Activated CD4-positive, CD25-positive, alpha-beta regulatory T cell treated with anti-CD3 and anti-CD28 coated beads, Interleukin-2, amount 50 U/mL, for 16 hours (primary cell): ENCODE results near the gene PDYN.

ENCODE experiments used
- DNase-seq: peaks from one replicate; pipeline ENCODE4 v3.0.0-alpha.2; 2020; ENCODE audit warnings: low read depth, low spot score

The PDYN gene

DNA sequence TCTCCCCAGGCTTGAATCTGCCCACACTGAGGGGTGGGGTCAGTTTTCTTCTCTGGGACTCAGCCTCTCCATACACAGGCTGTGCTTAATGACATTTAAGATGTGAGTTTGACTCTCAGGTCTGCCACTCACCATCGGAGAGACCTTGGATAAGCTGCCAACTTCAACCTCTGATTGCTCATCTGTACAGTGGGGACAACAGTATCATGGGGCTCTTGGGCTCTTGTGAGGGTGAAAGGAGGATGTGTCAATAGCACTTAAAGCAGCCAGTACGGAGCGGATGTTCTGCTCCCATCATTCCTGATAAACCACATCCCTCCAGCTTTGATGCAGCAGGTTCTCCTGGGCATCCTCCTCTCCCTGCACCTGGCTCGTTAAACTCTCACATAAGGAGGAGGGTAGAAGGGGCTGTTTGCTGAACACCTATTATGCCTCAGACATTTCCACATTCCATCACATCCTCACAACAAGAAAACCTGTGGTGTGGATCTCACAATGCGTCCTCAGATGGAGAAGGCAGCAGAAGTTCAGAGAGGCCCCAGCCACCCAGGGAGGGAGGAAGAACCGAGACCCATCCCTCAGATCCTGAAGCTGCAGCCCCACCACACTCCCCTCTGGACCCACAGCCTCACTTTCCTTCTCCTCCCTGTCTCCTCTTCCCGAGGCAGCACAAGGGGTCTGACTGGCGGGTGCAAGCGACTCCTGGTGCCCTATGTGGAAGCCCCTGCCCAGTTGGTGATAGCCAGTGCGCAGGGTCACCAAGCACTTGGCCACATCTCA lies 1.9 kb upstream of the PDYN start:
- no peak for DNase-seq

DNA sequence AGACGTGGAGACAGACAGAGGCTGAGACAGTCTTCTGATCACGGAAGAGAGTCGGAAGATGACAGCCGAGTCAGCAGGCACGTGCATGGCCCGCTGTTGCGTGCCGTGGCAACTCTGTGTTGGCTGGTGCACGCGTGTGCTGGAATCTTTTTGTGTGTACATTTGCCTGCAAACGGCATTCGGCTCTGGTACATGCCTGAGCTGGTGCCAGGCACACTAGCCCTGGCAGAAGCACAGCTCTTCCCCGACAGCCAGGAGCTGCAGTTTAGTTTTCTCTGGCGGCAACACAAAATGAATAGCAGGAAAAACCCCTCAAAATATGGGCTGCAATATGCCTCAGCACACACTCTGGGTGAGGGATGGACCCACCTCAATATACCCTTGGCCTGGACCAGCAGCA lies 769 bp upstream of the PDYN start:
- no peak for DNase-seq

DNA sequence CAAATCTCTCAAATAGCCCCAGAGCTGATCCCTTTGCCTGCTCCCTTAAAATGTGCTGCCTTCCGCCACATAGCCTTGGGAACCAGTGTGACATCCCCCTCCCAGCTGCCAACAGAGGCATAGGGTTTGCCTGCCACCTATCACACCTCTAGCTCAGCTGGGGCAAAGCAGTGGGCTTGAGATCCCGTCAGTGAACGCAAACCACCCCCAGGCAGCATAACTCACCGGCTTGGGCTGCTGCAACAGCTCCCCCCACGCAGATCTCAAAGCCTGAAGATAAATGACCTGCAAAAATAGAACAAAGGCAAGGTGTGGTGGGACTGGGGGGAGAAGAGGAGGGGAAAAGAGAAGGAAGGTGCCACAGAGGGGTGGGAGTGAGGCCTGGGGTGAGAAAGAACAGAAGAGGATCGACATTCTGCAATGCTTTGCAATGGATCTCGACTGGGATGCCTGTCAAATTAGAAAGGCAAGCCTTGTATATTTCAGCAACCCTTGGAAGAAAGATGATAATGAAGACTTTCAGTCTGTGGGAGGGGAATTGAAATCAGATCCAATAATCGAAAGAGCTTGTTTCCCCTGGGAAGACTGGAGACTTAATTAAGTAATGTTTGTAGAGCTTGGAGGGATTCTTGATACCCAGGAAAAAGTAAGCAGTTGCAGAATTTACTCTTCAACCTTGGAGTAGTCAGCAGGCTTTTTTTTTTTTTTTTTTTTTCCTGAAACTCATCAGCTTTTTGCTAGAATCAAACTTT lies 1.3 kb downstream of the PDYN start:
- no peak for DNase-seq

DNA sequence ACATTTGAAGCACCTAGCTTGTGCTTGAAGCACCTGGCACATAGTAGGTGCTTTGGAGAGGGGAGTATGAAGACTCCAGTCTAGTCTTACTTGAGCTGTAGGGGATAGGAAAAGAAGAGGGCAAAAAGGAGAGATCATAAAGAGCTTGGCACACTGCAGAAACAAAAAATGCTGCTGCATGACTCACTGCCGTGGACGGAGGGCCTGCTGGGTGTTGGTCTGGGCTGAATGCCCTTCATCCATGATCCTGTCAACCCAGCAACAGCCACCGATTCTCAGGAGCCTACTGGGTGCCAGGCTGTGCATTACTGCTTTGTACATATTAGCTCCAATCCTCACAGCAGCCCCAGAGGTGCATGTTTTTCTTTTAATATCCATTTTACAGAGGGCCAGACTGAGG lies 6.0 kb downstream of the PDYN start:
- no peak for DNase-seq

DNA sequence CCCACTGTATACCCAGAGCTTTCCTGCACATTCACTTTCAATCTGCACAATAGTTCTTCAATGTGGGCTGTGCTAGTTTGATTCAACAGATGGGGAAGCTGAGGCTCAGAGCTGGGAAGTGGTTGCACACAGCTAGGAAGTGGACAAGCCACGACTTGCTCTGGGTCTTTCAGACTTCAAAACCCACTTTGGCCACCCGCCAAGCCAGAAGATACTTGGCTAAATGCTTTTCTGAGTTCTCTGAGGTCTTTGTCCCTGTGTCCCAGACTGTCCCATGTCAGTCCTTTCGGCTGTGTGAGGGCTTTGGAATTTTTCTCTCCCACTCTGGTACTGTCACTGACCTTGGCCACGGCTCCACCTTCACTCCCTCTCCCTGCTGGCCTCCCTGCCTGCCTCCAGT lies 10.6 kb downstream of the PDYN start:
- no peak for DNase-seq

DNA sequence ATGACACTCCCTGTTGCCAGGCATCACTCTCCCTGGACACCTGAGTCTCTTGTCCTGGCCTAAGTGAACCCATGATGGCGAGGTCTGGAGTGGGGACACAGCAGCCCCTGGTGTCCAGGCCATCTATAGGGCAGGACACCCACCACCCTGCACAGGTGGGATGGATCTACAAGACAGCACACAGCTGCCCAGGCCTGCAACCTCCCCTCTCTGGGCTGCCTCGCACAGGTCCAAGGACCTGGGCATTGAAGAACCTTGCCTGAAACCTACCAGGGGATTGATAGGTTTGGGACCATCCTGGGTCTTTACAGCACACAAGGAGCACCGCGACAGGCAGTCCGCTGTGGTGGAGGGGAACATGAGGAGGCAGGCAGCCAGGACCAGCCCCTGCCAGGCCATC lies 11.2 kb downstream of the PDYN start:
- DNase-seq, result no peak

DNA sequence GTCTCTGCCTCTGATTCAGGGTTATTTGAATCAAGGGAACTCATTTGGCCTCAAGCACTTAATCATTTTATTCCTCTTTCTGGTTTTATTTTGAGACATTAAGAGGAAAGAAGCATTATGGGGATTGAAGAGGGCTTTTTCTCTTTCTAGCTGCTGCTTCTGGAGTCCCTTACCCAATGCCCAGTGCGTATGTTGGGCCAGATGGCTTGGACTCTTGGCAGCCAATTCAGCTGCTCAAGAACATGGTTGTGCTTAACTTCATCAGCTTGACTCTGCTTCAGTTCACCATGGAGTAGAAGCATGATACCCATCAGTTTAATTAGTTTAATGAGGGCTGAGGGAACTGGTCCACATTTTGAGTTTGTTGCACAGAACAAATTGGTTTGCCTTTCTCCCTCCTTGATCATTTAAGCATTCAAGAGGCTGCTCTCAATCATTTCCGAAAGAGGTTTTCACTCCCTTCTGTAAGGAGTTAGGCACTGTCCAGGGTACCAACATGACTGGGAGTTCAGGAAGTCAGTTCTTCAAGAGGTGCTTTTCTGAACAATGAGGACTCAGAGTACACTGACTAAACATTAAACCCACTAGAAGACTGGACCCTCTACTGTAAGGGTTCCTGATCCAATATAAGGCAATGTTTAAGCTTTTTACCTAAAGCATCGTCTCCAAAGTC lies 14.6 kb downstream of the PDYN start:
- no peak for DNase-seq

DNA sequence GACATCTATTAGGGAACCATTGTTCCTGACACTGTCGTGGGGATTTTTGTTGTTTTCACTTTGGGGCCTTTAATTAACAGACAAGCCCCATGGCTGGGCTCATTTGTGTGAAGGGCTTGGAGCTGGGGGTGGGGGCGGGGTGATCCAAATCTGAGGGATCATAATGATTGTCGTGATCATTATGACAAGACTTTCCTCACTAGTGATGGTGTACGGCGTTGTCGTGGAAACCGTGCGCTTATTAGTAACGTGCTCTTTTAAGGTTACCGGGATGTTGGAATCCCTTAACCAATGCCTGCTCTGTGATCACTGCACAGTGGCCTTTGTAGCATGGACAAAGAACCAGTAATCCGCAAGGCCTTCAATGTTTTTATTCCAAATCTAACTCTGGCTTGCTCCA lies 18.6 kb downstream of the PDYN start:
- no peak for DNase-seq

DNA sequence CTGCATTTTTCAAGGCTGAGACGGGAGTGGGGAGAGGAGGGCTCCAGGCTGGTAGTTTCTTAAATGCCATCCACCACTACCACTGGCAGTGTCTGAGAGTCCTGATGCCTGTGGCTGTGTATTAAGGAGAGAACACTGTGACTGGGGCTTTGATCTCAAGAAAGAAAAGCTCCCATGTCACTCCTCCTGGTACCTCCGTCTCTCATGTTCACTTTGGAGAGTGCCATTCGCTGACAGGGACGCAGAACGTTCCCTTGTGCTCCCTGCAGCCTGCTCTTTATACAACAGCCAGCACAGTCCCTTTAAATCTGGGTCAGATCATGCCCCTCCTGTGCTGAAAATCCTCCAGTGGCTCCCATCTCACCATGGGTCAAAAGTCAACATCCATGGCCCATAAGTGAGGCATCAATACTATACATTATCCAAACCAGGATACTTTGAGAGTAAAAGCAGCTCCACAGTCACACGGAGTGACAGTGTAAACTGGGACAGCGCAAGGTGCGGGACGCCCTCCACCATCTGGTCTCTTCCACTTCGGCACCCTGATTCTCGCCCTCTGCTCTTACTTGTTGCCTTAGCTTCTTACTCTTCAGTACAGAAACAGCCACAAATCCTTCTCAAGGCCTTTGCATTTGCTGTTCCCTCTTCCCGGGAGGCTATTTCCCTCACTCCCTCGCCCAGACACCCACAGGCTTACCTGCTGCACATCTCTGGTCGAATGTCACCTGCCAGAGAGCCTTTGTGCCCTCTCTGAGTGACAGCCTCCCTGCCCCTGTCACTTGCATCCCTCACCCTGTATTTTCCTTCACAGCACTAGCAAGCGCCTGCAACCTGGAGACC lies 20.0 kb downstream of the PDYN start:
- no peak for DNase-seq

DNA sequence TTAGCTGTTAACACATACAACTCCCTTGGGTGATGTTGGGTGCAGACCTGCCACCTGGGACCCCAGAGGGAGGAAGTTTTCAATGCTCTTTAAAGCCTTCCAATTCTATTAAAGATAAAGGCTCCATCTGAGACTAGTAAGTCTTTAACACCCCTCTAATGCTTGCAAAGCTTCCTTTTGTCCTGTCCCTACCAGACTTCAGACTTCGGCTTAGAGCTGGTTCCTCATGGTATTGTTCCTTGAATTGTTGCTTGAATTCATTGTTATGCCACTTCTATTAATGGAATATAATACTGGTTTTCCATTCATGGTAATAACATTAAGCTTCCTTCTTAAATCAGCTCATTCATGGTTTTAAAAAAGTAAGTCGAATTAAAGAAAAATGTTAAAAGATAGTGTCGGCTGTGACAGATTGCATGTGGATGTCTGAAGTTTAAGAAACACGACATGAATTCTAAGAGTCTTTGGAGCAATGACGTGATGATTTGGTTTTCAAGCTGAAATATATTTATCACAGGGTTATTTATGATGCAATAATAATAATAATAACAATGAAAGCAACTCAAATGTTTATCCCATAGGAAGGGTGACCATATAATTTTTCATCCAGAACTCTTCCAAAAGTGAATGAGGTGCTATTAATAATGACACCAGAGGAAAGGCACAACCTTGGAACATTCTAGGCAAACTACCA lies 21.8 kb downstream of the PDYN start:
- no peak for DNase-seq

DNA sequence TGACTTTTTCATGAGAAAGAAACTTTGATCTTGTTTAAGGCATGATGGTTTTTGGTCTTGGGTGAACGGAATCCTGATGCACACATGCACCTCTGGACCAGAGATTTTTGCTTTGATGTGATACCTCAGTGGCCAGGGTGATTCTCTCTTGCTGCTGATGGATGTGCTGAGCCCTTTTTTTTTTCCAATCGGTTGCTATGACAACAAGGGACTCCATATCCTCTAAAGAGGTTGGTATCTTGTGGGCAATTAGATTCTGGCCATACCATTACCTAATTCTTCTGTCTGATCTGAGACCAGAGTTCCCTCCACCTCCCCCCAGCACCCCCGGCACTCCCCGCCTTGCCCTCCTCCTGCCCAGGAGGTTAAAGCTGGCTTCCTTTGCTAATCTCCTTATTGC lies 24.9 kb downstream of the PDYN start:
- DNase-seq, result no peak

DNA sequence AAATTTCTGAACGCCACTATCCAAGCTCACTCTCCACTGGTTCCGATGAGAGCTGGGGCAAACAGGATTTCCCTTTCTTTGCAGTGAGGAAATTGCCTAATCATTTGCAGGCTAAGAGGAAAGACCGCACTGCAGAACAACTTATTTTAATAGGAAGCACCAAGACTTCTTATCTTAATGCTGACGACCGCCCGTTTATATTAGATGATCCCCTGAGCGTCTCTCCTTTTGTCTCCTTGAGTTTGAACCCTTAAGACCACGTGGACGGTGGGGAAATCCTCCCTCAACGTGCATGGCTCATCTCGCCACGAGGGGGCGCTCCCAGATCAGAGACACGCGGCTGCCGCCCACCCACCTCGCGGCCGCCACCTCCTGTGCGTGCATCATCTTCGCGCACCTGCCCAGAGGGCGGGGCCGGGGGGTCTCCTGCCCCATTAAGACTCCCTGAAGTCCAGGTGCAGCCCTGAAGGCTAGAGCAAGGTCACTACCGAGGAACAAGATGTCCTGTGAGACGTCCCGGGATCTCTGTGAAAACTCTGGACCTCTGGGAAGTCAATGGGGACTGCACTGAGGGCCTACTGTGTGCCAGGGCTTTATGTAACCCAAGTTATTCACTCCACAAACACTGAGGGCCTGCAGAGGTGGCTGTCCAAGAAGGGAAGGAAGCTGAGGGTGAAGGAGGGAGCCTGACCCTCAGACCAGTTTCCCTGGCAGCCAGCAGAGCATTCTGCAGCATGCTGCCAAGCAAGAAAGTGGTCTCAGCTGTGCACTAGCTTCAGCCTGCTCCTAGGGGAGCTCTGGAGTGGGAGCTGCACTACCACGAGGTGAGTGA lies 28.1 kb downstream of the PDYN start:
- peak; percentile 62 for DNase-seq

DNA sequence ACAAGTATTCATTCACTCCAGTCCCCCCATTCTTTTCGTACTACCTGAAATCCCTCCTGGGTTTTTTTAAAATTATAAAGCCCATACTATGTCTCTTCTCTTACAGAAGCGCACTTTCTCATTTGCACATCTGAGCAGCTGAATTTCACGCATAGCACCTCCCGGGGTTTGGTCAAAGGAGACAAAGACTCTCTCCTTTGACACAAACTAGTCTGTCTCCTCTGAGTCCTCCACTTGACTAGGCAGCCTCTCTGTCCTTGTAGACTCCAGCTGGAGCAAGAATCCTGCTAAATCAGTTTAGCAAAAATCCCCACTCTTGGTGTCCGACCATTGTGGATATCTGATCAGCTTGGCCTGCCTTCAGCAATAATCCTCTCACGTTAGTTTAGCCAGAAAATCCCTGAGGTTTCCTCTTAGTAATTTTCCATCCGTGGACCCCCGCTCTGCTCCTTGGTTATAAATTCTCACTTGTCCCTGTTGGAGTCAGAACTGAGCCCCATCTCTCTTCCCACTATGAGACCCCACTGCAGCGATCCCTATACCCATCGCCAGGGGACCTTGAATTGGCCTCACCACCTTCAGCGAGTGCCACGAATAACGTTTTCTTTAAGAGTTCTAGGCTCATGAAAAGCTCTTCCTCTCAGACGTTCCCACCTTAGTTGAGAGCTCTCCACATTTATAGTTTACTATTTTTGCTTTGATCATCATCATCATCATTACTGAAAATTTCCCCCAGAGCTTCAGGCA lies 29.0 kb downstream of the PDYN start:
- no peak for DNase-seq

DNA sequence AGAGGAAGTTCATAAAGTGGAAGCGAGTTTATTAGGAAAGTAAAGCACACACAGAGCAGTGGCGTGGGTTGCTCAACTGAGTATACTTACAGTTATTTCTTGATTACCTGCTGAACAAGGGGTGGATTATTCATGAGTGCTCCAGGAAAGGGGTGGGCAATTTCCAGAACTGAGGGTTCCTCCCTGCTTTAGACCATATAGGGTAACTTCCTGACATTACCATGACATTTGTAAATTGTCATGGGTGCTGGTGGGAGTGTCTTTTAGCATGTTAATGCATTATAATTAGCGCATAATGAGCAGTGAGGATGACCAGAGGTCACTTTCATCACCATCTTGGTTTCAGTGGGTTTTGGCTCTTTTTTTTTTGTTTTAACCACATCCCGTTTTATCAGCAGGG lies 29.8 kb downstream of the PDYN start:
- DNase-seq, result no peak

DNA sequence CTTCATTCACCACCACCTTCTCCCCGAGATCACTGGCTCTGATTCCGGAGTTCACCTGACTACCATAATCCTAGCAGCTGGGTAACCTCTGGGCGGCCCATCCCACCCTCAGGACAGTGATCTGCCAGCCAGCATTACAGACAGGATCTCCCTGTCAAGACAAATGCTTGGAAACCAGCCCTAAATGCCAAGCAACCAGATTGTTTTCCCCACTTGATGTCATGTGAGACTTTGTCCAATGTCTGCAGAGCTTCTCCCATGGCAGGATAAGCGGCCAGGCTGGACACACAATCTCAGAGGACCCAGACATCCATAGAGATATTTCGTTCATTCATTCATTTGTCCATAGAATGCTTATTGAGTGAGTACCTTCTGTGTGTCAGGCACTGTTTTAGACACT lies 32.5 kb downstream of the PDYN start:
- no peak for DNase-seq

DNA sequence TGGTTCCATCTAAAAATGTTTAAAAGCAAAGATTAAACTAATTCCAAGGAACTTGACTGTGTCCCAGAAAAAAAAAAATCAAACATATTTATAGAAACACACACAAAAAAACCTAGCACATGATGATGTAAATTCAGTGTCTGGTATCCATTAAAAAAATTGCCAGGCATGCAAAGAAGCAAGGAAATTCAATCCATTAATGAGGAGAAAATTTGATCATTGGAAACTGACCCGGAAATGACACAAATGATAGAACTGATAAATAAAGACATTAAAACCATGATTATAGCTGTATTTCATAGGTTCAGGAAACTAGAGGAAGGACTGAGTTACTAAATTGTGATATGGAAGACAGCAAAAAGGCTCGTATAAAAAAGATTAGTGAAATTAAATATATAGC lies 34.7 kb downstream of the PDYN start:
- DNase-seq, result no peak

DNA sequence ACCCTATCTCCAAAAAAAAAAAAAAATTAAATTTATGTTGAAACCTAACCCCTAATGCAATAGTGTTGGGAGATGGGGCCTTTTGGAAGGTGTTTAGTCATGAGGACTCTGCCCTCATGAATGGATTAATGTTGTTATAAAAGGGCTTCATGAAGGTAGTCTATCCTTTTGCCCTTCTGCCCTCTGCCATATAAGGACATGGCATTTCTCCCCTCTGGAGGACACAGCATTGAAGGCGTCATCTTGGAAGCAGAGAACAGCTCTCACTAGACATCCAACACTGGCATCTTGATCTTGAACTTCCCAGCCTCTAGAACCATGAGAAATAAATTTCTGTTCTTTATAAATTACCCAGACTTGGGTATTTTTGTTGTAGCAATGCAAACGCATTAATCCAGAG lies 35.4 kb downstream of the PDYN start:
- DNase-seq, result no peak

DNA sequence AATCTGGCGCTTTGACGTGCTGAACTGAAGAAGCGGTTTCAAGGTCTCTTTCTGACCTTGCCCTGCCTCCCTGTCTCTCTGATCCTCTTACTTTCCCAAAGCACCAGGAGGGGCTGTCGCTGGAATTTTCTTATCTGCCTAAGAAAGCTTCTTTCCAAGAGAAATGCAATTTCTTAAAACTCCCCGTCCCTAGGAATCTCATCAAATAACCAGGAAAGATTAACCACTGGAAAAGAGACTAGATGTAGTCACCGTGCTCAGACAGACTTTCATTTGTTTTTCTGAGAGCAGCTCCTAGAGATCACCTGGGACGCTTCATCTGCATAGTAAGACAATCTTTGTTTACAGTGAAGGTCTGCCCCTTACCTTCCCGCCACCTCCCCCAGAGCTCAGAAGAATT lies 38.6 kb downstream of the PDYN start:
- DNase-seq, result no peak

DNA sequence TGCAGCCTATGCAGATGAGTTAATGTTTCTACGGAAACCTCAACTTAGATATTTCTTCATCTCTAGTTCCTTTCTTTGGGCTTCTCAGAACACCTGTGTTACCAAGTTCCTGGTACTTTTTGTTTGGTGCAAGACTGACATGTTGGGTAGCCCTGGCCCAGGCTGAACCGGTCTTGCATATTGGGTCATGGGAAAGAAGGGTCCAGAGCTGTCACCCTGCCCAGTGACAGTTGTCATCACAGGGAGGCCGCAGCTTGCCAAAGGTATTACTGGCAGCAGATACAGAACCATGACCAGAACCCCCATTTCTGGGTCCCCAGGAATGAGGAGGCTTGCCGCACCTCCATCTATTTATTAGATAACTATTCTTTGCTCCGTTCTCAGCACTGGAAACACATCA lies 40.2 kb downstream of the PDYN start:
- DNase-seq, result no peak
